ENCODE measurements around the gene SLIT3.

SLIT3 gene

DNA sequence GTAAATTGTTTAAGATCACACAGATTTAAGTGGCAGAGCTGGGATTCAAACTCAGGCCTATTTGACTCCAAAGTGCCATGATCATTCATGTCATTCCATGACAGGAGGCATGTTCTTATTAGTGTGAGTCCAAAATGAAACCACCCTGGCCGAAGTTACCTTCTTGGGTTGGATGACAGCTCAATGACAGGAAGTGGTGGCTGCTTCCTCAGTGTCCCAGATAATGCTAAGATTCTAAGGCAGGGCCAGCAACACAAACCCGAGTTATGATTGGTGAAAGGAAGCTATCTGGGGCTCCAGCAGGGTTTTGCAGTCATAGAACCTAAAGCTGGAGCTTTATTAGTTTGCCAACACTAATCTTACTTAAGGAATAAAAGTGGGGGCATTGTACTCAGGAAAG is 340.4 kb downstream of the SLIT3 start:
- no peak for DNase-seq (ENCODE audit: low spot score)

GRCh38 chr5:168953351-168953750 is 347.6 kb downstream of the SLIT3 start:
- DNase-seq (ENCODE audit: low spot score): no peak

DNA sequence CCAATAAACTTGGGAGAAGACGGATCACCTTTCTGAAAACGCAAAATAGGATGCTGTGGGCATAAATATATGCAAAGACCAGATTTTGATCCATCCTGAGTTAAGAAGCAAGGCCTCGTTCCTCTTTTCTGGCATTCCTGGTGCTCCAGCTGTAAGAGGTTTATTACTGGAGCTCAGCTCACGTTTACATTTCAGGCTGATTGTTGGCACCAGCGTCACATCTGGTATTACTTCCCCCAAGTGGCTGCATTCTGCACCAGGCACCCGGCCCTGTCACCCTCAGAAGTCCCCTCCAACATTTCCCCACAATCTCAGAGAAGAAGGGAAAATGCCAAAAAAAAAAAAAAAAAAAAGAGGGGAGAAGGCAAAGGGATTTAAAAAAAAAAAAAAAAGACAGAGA is 348.7 kb downstream of the SLIT3 start:
- no peak for DNase-seq (ENCODE audit: low spot score)

DNA sequence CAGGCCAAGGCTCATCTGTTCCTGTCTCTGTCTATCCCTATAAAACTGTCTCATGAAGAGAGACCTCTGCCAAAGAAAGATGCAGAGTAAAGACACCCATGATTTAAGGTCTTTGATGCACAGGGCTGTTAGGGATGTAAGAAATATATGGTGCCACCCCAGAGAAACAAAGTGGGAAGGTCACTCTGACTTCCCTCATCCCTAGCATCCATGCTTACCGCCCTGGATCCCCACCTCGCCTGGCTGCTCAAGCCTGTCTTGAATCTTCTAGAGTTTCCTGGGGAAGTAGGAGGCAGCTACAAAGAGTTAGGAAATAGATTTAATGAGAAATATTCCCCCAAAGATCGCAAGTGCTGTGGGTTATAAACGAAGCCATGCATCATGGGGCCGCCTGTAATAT is 349.2 kb downstream of the SLIT3 start:
- DNase-seq (ENCODE audit: low spot score): no peak

GRCh38 chr5:168951356-168951755 is 349.6 kb downstream of the SLIT3 start:
- peak; percentile 68 for DNase-seq (ENCODE audit: low spot score)

- DNase-seq (ENCODE audit: low spot score): no peak
These were observed 350.5 kb downstream of the SLIT3 start for GRCh38 chr5:168950241-168950951.

DNA sequence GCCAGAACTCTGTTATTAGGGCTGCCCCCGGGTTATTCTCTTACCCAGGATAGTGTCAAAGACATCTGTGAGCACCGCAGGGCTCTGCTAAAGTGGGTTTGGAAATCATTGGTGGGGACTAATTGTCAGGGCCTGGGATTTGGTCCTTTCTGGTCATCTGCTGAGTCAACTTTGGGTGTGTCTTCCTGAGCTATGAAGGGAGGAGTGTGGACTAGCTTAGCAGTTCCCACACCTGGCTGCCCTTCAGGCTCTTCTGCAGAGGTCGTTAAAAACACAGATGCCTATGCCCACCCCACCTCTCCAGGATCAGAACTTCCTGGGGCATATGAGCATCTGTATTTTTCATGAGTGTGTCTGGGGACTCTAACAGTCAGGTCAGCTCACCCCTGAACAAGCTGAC is 352.2 kb downstream of the SLIT3 start:
- DNase-seq (ENCODE audit: low spot score): no peak

- DNase-seq (ENCODE audit: low spot score): peak; percentile 78
These were observed 353.6 kb downstream of the SLIT3 start for GRCh38 chr5:168947212-168947868.

- DNase-seq (ENCODE audit: low spot score): no peak
These were observed 354.6 kb downstream of the SLIT3 start for GRCh38 chr5:168946363-168946762.

DNA sequence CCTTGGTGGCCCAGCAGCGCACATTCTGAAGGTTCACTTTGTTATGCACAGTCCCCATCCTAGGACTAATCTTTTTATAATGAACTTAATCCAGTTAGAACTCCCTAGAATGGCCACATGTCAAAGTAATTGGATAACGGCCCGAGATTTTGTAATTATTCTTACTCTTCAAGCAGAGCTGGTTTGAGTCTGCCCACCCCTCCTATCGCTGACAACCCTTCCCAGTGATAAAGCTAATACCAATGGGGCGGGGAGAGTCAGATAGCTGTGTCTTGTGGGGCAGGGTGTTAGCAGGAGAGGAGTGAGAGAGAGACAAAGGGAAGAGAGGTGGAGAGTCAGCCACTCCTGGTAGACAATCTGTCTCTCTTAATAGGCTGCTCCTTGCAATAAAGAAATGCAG is 356.9 kb downstream of the SLIT3 start:
- no peak for DNase-seq (ENCODE audit: low spot score)

DNA sequence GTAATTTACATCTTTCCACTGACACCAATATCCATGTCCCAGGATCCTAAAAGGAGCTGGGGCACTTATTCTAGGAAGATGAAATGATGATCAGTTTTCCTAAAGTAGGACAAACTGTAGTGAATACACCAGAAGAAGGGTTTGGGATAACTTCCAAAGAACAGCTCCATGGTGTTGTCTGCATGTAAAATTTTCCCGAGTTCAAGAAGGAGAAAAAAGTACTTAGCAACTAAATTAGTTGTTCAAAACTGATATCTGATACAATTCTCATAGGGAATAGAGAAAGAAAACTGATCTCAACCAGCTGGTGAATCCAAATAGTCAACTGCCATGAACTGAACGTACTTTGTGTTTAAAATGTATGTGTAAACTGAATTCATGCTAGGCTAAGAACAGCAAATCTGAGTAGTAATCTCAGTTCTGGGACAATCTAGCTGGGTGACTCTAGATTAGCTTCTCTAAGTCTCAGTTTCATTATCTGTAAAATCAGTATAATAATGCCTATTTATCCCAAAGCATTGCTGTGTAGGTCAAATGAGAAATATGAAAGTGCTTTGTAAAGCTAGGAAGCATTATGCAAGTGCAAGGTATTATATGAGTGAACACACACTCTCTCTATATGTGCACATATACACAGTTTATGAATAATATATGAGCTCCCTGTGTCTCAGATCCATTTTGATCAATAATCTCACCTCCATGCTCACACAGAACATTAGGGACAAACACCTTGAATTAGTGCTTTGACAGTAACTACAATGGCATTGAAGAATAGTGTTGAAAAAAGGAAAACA is 357.7 kb downstream of the SLIT3 start:
- DNase-seq (ENCODE audit: low spot score): no peak

GRCh38 chr5:168941901-168942300 is 359.0 kb downstream of the SLIT3 start:
- DNase-seq (ENCODE audit: low spot score): no peak

DNA sequence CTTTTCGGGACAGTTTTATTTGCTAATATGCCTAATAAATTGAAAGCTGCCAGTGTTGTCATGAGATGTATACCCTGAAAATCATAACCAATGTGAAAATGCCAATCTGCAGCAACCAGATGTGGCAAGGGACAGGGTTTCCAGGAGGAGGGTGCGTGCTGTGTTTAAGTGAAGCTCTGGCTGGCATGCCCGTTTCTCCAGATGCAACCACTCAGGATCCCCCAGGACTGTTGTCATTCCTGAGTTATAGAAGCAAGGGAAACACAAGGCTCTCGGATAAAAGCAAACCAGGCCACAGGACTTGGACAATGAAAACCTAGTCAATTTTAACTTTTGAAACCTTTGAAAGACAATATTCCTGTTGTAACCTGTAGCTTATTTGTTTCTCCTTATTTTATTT is 360.2 kb downstream of the SLIT3 start:
- DNase-seq (ENCODE audit: low spot score): no peak

- DNase-seq (ENCODE audit: low spot score): no peak
These were observed 360.9 kb downstream of the SLIT3 start for GRCh38 chr5:168939887-168940544.

DNA sequence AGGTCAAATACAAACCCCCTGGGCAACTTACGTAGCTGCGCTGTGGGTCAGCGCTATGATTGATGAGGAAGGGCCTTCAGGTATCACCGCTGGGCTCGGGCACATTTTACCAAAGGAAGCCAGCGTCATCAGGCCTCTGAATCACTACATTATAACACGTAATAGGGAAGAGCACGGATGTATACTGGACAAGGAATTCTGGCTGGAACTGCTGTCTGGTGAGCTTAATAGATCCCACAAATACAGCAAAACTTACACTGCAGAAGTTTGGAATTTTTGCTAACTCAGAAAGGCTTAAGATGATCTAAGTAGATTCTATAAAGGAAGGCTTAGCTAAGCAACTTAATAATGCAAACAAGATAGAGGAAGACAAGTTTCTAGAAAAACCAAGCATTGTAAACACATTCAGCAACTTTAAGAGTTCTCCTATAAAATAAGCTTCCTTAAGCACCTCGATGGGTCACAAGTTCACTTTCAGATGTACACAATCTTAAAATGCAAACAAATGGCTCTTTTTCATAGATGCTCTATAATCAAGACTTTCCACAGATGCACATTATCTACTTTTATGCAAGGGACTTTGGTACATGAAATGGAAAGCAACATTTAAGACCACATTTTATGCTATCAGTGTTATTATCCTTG is 361.7 kb downstream of the SLIT3 start:
- DNase-seq (ENCODE audit: low spot score): no peak

- no peak for DNase-seq (ENCODE audit: low spot score)
These were observed 364.4 kb downstream of the SLIT3 start for GRCh38 chr5:168936511-168936910.

- no peak for DNase-seq (ENCODE audit: low spot score)
These were observed 365.8 kb downstream of the SLIT3 start for GRCh38 chr5:168935183-168935582.

DNA sequence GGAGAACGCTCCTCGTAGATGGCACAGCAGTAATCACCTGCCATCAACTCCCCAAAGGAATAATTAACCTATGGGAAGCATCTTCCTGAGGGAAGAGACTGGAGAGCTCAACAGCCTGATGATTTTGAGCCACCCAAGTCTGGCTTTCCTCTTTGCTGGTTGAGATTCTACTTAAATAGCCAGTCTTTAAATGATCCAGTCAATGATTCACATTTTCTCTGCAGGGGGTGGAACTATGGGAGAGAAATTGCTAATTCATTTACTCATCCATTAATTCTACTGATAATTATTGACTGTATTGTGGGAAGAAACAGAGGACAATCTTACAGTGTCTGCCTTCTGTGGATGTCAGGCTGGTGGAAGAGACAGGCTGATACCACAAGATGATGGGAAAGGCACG is 366.8 kb downstream of the SLIT3 start:
- no peak for DNase-seq (ENCODE audit: low spot score)

GRCh38 chr5:168932400-168933189 is 368.3 kb downstream of the SLIT3 start:
- DNase-seq (ENCODE audit: low spot score): no peak

GRCh38 chr5:168931638-168932345 is 369.1 kb downstream of the SLIT3 start:
- DNase-seq (ENCODE audit: low spot score): peak; percentile 88

DNA sequence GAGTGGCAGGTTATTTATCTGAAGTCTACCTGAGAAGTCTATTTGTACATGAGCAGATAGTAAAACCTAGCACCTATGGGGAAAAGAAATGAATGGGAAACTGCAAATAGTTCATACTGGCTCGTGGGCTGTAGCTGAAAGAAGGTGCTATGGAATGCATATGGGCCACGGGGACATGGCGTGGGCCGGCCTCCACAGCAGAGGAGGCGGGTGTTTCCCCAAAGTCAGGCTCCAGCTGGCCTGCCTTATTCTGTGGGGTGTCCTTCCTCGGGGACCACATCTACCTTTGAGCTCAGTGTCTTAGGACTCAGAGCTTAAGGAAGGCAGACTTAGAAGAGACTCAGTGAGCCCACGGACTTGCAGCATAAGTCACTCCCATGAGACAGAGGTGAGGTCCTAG is 371.3 kb downstream of the SLIT3 start:
- no peak for DNase-seq (ENCODE audit: low spot score)
